Stomach (tissue), 4 donors: Measurements from ENCODE around the gene ENTPD8.

Source experiments
- EP300 ChIP-seq: sonication (generic); formaldehyde crosslinking; IDR thresholded peaks from one replicate; pipeline ENCODE4 v1.6.1; 2017; ENCODE audit warnings: antibody characterized with exemption
- POLR2A ChIP-seq, 4 donors: fragments of 450-650 bp; IDR thresholded peaks; one replicate each; pipeline ENCODE4 v1.6.1; 2016; ENCODE audit warnings: antibody characterized with exemption in 4 of 4, control low read depth in 2 of 4, mild to moderate bottlenecking in 1 of 4, moderate library complexity in 1 of 4
- POLR2AphosphoS5 ChIP-seq, 3 donors: sonication (generic); formaldehyde crosslinking; IDR thresholded peaks; one replicate each; pipeline ENCODE4 v1.6.1; 2016; ENCODE audit warnings: antibody characterized with exemption in 3 of 3
- TF ChIP-seq, protein P1 (sequence below), 7 experiments: fragments of 450-650 bp in 4 of 7; fragments of 200-600 bp in 3 of 7; sonication (generic) in 3 of 7; IDR thresholded peaks; one replicate each; pipeline ENCODE4 v1.5.1; 2016 to 2019; ENCODE audit warnings: antibody characterized with exemption in 7 of 7, control low read depth in 2 of 7, mild to moderate bottlenecking in 1 of 7

- TF ChIP-seq, protein P1, sequence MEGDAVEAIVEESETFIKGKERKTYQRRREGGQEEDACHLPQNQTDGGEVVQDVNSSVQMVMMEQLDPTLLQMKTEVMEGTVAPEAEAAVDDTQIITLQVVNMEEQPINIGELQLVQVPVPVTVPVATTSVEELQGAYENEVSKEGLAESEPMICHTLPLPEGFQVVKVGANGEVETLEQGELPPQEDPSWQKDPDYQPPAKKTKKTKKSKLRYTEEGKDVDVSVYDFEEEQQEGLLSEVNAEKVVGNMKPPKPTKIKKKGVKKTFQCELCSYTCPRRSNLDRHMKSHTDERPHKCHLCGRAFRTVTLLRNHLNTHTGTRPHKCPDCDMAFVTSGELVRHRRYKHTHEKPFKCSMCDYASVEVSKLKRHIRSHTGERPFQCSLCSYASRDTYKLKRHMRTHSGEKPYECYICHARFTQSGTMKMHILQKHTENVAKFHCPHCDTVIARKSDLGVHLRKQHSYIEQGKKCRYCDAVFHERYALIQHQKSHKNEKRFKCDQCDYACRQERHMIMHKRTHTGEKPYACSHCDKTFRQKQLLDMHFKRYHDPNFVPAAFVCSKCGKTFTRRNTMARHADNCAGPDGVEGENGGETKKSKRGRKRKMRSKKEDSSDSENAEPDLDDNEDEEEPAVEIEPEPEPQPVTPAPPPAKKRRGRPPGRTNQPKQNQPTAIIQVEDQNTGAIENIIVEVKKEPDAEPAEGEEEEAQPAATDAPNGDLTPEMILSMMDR (IDR thresholded peaks at IDR 0.05) = no peak
- TF ChIP-seq POLR2A (IDR thresholded peaks at IDR 0.05) = no peak
- TF ChIP-seq EP300 = no peak
- no peak for TF ChIP-seq POLR2AphosphoS5 (IDR thresholded peaks at IDR 0.05)
Measured at GRCh38 chr9:137434498-137435380, 6.4 kb downstream of the ENTPD8 start.
